GM19395 (cell line): ENCODE measurements around the gene TNPO3.
"Not testable (repeated sequence)": the region's sequence is repeated elsewhere in the genome, so short reads cannot be mapped to it uniquely, and the experiment has no call there.

ENCODE experiments used
- ATAC-seq: cut with Tn5 transposase; IDR thresholded peaks from one replicate; pipeline ENCODE4 v1.9.1; 2021; ENCODE audit warnings: mild to moderate bottlenecking, moderate library complexity; ENCODE audit not compliant: unreplicated experiment

The TNPO3 gene

DNA sequence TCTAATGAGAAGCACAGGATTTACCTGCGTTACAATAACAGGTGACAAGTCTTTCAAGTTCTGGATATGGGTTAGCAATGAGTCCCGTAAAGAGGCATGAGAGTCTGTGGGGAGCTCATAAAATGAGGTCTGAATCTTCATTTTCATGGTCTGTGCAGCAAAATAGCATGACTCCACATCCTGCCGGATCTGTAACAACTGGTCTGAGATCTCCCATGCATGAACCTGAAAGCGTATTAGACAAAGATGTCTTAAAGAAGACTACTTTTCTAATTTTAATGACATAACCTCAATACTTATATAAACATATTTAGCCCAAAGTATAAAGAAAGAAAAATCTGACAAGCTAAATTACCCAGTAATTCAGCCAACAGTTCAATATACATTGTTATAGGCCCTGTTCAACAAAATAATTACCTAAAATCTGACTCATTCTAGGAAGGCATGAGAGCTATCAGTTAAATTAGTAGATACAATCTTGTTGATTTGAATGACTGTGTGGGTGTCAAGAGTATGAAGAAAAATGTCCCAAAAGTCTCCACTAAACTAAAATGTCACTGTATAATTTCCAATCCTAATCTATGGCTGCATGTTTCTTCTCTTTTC lies 36.9 kb downstream of the TNPO3 start:
- peak; percentile 74 for ATAC-seq

DNA sequence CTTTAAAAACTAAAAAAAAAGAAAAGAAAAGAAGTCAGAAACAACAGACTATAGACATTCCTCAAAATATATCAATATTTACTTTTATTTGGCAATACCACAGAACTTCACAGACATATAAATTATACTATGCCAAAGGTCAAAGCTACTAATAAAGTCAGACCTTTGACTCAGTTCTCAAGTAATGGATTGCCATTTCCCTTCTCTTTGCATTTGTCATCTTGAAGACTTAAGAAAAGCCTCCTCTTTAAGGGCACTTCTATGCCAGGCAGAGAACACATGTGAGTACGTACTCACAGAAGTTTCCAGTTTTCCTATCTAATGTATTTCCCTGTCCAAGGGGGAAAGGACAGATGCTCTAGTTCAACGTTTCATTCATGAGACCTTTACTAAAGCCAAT lies 37.6 kb downstream of the TNPO3 start:
- no peak for ATAC-seq

DNA sequence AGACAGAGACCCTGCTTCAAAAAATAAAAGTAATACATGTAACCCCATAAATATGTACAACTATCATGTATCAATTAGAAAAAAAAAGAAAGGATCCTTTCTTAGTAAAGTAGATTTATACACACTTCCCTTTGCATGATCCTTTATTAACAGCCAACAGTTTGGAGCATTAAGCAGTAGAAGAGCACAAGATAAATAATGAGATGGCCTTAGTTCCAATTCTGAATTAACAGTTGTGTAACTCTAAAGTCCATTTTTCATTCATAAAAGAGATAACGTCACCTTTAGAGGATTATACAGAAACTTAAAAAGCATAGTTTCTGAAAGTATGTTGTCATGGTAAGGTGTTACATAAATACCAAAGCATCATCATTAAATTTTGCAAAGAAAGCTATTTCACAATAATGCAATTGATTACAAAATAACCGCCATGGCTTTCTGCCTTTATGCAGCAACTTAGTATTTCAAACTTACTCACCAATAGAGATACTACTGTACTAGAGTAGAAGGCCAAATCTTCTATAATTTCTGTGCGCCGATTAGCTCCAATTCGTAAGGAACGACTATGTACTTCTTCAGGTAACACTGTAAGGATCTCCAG lies 40.3 kb downstream of the TNPO3 start:
- ATAC-seq, result no peak

DNA sequence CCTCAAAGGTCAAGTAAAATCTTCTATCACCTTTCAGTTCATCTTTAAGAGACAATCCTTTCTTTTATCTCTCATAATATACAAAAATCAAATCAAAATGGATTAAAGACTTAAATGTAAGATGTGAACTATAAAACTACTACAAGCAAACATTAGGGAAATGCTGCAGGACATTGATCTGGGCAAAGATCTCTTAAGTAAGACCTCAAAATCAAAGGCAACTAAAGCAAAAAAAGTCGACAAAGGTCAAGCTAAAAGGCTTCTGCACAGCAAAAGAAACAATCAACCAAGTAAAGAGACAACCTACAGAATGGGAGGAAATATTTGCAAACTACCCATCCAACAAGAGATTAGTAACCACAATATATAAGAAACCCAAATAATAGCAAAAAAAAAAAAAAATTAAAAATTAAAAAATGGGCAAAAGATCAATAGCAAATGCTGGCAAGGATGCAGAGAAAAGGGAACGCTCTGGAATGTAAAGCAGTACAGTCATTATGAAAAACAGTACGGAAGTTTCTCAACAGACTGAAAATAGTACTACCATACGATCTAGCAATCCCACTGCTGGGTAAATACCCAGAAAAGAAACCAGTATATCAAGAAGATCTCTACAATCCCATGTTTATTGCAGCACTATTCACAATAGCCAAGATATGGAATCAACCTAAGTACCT lies 41.7 kb downstream of the TNPO3 start:
- no peak for ATAC-seq

DNA sequence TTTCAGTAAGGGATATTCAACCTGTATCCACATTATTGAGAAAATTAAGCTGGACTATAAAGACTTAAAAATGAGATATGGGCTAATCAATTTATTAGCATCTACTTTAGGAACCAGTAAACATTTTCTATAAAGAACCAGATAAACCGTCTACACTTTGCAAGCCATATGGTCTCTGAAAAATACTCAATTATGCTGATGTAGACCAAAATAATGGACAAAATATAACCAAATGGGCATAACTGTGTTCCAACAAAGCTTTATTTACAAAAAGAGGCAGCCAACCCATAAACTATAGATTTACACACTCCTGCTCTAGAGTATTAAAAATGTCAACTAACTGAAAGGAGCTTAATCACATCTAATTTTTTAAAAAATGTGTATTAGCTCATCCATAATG lies 42.3 kb downstream of the TNPO3 start:
- no peak for ATAC-seq

DNA sequence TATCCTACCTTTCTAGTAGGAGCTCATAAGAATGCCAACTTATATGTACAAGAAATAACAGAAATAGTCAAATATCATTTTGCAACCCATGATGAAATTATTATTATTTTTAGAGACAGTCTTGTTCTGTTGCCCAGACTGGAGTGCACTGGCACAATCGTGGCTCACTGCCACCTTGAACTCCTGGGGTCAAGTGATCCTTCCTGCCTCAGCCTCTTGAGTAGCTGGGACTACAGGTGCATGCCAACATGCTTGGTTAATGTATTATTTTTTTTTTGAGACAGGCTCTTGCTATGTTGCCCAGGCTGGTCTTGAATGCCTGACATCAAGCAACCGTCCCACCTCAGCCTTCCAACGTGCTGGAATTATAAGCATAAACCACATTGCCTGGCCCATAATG lies 44.8 kb downstream of the TNPO3 start:
- ATAC-seq, result no peak

DNA sequence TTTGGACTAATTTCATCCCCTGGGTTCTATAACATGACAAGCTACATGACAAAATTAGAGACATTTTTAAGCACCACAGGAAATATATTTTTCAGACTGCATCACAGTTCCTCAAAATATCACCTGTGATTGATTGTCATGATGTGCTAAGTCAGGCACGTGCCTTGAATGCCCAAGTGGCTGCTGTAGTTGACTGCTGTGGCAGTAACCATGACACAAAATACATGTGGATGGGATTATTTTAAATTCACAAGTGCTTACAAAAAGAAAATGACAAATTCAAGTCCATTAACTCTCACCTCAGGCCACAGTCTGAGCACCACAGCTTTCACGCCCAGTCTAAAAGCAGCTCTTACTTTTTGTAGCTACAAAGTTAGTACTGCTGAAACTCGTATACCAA lies 45.5 kb downstream of the TNPO3 start:
- ATAC-seq, result peak; percentile 72

DNA sequence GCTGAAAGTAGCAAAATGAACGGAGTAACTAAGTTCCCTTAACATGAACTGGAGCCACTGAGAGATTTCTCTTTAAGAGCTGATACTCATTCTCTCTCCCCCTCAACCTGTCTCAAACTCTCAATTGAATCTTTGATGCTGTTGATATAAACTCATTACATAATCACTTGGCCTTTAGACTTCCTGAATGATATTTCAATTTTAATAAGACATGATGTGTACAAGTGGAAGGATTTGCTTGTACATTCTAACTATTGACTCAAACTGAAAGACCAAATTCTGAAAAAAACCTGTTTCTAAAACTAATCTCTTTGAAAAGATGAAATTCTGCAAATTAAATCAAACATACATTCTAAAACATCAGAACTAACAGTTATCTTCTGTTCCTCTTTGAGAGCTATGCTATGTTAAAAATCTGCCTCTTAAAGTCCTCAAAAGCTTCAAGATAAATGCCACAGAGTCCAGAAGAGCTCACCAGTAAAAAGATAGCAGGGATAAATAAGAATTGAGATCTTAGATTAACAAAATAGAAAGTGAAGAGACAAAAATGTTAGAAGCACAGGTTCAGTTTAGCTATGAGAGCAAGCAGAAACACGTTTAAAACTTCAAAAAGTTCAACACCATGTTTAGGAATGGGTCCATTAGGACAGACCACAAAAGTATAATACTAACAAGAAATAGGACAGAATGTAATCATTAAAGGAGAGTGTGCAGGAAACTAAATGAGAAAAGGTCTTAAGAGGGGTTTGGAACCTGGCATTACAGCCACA lies 46.1 kb downstream of the TNPO3 start:
- peak; percentile 46 for ATAC-seq

DNA sequence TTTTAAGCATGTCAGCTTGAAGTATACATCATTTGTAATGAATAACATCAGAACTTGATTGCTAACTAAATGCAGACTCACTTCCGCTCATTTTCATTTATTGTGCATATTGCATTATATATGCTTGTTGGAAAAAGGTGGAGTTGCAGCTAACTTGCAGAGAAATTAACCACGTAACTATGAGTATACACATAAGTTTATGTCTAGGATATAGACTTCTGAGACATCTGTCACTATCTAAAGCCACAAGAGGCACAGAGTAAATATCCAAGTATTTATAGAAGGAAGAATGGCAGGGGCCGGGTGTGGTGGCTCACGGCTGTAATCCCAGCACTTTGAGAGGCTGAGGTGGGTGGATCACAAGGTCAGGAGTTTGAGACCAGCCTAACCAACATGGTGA lies 47.3 kb downstream of the TNPO3 start:
- no peak for ATAC-seq

DNA sequence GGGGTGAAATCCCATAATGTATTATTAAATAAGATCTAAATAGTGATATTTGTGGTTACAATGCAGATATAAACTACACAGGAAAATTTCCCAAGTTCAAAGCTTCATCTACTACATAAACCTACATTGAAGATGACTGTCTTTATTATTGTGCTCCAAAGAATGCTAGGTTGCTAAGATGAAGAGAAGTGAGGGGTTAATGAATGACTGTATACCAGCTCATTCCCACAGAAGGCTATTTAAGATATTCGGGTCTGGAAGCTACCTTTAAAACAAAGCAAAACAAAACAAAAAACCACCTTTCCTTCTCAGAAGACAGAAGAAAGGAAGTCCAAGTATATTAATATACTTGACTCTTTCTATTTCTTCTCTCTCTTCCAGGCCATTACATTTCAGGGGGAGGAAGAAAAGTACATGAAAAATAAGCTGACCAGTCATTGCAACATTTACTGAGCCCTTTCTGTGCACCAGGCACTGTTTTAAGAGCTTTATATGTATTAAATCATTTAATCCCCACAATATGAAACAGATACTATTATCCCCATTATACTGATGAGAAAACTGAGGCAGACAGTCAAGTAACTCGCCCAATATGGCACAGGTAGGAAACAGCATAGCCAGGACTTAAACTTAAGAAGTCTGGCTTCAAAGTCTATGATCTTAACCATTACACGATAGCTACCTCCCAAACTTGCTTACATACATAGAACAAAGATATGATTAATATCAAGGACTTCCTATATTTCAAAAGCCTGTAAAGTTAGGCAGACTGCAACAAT lies 48.1 kb downstream of the TNPO3 start:
- ATAC-seq, result no peak

DNA sequence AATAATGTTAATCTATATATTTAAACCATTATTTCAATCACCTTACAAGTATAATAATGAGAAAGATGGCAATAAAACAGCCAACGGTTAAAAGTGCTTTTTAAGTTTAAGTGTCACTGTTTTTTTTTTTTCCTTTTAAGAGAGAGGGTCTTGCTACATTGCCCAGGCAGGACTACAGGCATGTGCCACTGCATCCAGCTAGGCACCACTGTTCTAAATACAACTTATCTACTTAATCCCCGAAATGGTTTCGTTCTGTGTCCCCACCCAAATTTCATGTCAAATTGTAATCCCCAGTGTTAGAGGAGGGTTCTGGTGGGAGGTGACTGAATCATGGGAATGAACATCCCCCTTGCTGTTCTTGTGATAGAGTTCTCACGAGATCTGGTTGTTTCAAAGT lies 49.7 kb downstream of the TNPO3 start:
- ATAC-seq, result no peak

DNA sequence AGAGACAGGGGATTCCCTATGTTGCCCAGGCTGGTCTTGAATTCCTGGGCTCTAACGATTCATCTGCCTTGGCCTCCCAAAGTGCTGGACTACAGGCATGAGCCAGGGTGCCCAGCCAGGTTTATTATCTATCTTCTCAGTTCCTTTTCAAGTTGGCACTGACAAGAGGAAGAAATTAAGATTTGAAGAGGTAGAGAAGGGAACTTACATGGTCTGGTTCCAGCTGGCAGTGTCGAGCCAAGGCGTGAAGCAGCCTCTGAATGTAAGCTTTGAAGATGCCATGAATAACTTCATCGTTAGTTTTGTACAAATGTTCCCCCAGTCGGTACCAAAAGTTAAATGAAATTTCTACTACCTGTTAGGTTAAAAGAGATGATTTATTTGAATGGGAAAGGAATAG lies 57.7 kb downstream of the TNPO3 start:
- no peak for ATAC-seq

DNA sequence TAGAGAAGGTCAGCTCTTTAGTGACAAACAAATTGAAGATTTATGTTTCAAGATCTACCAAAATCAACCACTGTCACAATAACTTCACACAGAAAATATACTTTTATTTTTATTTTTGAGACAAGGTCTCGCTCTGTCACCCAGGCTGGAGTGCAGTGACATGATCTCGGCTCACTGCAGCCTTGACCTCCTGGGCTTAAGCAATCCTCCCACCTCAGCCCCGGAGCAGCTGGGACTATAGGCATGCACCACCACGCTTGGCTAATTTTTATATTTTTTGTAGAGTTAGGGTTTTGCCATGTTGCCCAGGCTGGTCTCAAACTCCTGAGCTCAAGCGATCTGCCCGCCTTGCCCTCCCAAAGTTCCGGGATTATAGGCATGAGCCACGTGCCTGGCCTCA lies 60.4 kb downstream of the TNPO3 start:
- ATAC-seq, result not testable (repeated sequence)

DNA sequence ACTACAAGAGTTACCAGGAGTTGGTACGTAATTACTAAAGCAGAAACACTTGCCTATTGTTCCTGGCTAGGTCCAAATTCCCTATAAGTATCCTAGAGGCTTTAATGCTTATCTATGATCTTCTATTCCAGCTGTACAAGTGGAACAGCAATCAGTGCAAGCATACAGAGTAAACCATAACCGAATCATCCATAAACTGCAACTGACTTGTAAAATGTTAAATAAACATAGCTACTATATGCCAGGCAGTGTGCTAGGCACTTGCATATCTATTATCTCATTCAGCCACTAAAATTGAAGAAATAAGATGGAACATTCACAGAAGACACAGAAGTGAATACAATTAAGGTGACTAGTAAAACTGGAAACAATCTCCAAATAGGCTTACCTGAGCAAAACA lies 61.5 kb downstream of the TNPO3 start:
- no peak for ATAC-seq

DNA sequence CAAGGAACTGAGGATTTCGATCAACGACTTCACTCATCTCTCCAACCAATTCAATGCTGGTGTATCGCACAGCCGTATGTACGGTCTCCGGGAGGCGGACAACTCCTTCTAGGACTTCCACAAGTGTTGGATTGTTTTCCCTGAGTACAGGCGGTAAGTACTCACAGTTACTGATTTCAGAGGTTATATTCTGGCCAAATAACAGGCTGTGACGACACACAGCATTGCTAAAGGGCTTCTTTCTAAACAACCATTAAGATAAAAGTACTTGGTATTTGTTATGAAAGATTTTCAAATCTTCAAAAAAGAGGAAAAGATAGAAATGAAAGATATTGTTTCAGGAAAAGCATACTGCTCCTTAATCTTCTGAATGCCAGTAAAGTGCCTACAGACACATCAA lies 65.0 kb downstream of the TNPO3 start:
- no peak for ATAC-seq

DNA sequence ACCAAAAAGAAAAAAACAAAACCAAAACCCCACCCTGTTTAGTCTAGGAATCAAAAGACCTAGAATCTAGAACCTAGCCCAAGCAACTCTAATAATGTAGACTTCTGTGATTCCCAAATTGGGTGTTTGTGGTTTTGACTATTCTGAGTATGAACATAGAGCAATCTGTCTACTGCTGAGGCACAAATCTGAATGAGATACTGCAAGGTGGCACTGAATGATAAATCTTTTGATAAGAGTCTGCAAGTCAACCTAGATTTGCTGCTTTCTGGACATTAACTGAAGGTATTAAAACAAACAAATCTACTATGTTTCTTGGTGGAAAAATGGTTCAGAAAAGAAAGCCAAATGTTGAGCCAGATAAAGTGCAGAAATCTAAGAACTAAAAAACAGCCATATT lies 66.5 kb downstream of the TNPO3 start:
- no peak for ATAC-seq

DNA sequence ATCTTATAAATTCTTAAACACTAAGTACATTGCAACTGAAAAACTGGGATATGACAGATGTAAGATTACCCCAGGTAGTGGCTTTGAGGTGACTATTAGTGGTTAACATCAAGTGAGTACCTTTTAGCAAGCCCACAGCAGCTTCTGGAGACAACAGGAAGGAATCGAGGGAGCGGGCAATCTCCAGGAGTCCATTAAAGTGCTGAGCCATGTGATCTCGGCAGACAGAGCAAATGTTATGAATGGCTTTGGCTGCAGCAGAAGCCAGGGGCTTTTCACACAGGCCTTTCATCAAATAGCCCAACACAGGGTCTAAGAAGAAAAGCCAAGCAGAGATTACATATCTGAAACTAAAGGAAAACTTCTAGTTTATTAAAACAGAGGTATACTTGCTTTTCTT lies 68.3 kb downstream of the TNPO3 start:
- ATAC-seq, result no peak

DNA sequence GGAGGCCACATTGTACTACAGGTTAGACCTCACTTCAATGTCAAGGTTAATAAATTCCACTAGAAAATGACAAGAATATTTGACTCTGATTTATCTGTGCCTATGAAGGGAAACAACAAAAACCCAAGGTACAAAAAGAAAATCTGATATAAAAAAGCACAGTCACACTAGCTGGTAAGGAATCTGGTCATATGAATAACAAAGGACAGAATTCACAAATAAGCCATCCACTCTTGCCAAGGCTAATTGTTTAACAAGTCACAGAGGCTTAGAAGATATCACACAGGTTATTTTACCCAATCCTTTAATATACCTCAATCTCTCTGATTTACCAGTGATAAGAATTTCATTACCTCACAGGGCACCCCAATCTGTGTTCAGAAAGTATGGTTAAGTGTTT lies 69.3 kb downstream of the TNPO3 start:
- ATAC-seq, result no peak

DNA sequence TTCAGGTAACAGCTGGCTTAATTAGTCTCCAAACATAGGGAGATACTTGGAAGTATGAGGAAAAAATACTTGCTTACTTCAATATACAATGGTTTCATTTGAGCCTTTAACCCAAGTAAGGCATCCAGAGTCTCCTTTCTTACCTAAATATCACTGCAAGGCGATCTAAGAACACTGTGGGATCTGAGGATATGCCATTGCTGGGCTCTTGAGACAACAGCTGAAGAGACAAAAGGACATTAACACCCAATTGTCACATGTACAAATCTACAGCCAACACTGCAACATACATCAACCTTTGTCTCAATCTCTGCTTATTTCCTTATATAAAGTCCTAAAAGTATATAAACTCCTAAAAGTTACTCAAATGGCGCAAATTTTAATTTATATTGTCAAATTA lies 72.8 kb downstream of the TNPO3 start:
- no peak for ATAC-seq

DNA sequence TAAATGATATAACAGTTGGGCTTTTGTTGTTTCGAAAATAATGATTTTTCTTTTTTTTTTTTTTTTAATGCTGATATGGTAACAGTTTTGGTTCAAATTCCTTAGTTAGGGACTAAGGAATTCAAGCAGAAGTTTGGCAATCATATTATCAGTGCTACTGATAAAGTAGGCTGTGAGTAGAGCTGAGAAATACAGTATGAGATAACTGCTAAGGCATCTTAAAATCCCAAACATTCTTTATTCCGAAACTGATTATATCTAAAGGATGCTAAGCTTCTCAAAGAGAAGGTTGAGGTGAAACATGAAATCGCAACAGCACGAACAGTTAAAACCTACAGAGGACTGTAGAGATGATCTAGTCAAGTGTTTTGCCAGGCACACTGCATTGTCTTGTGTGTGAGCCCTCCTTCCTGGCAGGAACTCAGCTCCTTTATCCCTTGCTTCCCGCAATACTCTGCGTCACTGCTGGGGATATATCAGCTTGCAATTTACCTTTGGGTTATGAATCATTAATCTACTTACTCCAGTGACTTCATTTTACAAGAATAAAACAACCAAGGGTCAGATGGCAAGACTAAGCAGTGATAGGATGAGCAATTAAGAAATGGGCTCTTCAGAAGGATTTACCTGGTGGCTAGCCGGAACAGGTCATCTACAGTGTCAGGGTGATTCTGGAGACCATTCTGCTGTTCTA lies 80.5 kb downstream of the TNPO3 start:
- no peak for ATAC-seq

DNA sequence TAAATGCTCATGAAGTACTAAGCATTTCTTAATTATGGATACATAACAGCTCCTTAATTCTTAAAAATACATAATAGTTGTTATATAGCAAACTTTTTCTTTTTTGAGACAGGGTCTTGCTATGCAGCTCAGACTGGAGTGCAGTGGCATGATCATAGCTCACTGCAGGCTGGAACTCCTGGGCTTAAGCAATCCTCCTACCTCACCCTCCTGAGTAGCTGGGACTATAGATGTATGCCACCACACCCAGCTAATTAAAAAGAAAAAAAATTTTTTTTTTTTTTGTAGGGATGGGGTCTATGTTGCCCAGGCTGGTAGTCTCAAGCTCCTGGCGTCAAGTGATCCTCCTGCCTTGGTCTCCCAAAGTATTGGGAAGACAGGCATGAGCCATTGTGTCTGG lies 86.3 kb downstream of the TNPO3 start:
- ATAC-seq, result no peak
